GM18502 (cell line): ENCODE data around the gene LILRA5.
"Not testable (repeated sequence)": the region's sequence is repeated elsewhere in the genome, so short reads cannot be mapped to it uniquely, and the experiment has no call there.

Source experiments
- ATAC-seq: cut with Tn5 transposase; IDR thresholded peaks from one replicate; pipeline ENCODE4 v1.9.1; 2021; ENCODE audit warnings: mild to moderate bottlenecking; ENCODE audit not compliant: unreplicated experiment, poor library complexity

The LILRA5 gene

DNA sequence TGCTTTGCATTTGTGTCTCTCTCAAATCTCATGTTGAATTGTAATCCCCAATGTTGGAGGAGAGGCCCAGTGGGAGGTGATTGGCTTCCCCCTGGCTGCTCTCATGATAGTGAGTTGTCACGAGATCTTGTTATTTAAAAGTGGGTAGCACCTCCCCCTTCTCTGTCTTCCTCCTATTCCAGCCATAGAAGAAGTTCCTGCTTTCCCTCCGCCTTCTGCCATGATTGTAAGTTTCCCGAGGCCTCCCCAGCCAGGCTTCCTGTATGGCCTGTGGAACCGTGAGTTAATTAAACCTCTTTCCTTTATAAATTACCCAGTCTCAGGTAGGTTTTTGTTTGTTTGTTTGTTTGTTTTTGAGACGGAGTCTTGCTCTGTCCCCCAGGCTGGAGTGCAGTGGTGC lies 22.2 kb upstream of the LILRA5 start:
- ATAC-seq: no peak

- no peak for ATAC-seq
Measured at GRCh38 chr19:54333586-54334298, 20.8 kb upstream of the LILRA5 start.

DNA sequence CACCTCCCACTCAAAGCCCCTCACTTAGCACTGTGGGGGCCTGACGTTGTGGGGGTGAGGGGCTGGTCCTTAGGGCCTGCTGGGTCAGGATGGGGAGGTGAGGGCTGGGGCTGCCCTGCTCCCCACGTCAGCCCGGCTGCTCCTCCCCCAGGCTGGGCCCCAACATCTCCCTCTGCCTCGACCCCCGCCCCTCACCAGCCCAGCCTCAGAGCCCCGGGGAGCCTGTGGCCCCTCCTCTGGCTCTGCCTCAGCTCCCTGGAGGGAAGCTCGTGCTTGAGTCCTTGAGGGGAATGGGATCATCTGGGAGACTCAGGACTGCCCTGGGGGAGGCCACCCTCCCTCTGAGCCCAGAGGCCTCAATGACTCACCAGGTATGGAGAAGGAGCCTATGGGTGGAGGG lies 19.2 kb upstream of the LILRA5 start:
- no peak for ATAC-seq

- no peak for ATAC-seq
Measured at GRCh38 chr19:54331626-54332025, 18.7 kb upstream of the LILRA5 start.

DNA sequence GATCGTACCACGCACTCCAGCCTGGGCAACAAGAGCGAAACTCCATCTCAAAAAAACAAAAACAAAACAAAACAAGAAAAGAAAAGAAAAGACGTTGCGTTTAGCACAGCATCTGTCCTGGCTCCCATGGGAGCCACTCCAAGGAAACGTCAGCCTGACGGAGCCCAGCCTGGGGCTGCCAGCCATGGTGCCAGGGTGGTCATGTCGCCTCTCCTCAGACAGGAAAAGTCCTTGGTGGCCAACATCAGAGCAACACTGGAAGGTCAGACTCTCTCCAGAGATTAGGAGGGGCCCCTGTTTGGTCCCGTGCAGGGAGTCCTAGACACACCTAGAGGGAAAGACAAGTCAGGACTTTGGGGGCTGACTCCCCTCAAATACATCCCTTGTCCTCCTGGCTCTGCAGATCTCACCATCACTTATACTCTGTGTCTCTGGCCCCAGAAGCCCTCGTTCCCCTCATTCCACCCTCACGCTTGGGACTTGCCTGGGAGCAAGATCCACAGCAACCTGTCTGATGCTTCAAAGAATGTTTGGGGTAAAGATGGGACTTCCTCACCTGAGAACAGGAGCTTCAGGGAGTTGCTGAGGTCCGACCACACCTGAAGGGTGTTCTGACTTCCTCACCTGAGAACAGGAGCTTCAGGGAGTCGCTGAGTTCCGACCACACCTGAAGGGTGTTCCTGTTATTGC lies 16.7 kb upstream of the LILRA5 start:
- no peak for ATAC-seq

DNA sequence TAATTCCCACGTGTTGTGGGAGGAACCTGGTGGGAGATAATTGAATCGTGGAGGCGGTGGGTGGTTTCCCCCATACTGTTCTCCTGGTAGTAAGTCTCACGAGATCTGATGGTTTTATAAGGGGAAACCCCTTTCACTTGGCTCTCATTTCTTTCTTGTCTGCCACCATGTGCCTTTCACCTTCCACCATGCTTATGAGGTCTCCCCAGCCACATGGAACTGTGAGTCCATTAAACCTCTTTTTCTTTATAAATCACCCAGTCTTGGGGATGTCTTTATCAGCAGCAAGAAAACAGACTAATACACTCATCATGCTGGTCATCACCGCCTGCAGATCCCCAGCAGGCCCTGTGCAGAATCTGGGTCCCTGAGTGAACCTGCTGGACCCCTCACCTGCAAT lies 15.8 kb upstream of the LILRA5 start:
- not testable (repeated sequence) for ATAC-seq

DNA sequence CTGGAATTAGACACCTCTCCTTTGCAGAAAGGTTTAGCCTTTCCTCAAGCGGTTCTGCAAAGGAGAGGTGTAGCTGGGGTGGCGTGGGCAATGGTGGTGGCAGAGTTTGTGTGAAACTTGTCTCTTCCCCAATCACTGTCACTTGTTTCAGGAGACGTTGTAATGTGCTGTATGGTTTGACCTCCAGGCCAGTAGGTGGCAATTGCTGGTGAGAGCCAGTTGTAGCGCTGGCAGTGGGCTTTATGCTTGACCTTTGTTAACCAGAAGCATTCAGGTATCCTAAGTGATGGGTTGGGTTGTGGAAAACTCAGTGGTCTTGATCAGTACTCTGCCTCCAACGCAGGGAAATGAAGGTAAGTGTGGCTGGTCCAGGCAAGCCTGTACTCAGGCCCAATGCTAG lies 12.7 kb upstream of the LILRA5 start:
- ATAC-seq: no peak

- no peak for ATAC-seq
Measured at GRCh38 chr19:54325194-54325621, 12.2 kb upstream of the LILRA5 start.

- no peak for ATAC-seq
Measured at GRCh38 chr19:54324071-54324470, 11.1 kb upstream of the LILRA5 start.

GRCh38 chr19:54322934-54323333 lies 10.0 kb upstream of the LILRA5 start:
- ATAC-seq: not testable (repeated sequence)

GRCh38 chr19:54322295-54322694 lies 9.3 kb upstream of the LILRA5 start:
- ATAC-seq: not testable (repeated sequence)

DNA sequence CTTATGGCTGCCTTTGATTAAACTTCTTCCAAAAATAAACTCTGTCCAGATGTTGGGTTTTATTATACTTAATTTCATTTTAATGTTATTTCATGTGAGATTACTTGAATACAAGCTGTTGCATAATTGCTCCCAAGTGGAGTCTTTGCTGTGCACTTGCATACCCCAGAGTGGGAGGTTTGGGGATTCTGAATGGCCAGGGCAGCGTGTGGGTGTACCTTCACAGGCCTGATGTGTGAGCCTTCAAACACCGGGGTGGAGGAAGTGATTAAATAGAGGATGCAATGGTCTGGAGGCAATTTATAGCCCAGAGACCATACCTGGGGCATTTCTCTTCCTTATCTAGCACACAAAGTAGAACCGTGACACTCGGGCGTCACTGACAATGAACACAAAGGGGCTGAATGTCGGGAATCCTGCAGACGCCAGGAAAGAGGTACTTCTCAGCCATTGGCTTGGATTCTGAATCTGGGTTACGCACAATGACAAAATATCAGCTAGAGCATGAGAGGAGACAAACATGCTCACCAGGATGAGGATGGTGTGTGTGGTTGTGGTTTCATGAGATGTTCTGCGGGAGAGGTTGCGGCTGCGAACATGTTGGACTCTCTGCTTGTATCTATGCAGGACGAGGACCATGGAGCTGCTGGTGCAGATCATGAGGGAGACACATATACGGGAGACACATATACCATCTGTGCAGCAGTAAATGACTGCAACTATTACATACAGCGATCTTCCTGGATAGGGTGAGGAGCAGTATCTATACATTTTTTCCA lies 7.1 kb upstream of the LILRA5 start:
- no peak for ATAC-seq

DNA sequence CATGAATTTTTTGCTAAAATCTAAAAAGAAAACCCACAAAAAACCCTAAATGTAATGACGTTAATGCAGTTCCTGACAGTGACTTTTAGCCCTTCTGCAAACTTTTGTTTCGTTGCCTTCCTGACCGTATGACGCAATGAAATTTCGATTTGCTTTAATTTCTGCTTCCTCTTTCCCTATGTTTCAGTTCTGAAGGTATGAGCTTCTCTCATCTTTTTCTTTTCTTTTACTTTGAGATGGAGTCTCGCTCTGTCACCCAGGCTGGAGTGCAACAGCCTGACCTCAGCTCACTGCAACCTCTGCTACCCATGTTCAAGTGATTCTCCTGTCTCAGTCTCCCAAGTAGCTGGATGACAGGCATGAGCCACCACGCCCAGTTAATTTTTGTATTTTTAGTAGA lies 6.1 kb upstream of the LILRA5 start:
- ATAC-seq: no peak

DNA sequence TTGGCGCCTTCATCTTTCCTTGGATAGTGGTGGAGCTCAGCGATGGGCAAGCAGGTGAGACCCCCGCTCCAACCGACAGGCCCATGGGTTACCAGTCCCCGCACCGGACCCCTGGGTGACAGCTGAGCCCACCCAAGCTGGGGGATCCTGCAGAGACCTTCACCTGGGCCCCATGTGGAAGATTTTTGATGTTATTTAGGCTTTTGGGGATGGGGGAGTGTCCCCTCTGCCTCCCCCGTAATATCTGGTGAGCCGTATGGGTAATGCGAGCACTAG lies 4.9 kb upstream of the LILRA5 start:
- ATAC-seq: no peak

DNA sequence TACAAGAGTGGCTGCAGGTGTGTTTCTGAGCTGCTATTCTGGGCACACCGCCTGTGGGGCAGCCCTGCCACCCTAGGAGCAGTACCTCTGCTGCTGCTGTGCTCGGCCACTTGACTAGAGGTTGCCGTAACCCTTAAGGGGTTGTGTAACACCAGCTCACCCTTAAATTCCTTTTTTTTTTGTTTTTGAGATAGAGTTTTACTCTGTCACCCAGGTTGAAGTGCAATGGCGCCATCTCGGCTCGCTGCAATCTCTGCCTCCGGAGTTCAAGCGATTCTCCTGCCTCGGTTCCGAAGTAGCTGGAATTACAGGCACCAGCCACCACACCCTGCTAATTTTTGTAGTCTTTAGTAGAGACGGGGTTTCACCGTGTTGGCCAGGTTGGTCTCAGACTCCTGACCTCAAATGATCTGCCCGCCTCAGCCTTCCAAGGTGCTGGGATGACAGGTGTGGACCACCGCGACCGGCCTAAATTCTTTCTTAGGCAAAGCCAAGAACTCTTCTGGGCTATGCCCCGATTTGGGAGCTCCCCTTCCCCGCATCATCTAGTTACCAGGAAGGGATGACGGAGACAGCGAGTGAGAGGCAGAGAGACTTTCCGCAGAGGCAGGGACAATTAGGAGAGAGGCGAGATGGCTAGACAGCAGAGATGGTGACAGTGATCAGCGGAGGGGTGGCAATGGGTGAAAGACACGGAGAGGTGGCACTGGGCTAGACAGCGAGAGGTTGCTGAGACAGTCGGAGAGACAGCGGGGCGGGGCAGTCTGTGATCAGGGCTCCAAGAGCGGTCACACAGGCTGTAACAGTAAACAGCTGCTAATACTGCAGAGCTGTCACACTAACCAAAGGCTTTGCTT lies 4.4 kb upstream of the LILRA5 start:
- no peak for ATAC-seq

DNA sequence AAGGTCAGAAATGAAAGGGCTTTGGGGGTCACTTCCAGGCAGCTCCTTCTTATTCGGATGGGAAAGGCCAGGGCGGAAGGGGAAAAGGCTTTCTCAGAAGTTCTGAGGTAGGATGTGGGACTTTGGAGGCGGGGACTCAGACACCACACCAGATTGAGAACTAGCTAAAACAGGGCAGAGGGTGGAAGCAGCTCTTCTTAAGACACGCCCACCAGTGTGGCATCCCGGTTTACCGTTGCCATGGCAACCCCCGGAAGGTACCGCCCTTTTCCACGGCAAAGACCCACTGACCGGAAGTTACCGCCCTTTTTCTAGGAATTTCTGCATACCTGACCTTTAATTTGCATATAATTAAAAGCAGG lies 3.8 kb upstream of the LILRA5 start:
- no peak for ATAC-seq

- no peak for ATAC-seq
Measured at GRCh38 chr19:54315956-54316355, 3.0 kb upstream of the LILRA5 start.

GRCh38 chr19:54312011-54312410 lies 955 bp downstream of the LILRA5 start:
- ATAC-seq: no peak

GRCh38 chr19:54311486-54311885 lies 1.5 kb downstream of the LILRA5 start:
- no peak for ATAC-seq

DNA sequence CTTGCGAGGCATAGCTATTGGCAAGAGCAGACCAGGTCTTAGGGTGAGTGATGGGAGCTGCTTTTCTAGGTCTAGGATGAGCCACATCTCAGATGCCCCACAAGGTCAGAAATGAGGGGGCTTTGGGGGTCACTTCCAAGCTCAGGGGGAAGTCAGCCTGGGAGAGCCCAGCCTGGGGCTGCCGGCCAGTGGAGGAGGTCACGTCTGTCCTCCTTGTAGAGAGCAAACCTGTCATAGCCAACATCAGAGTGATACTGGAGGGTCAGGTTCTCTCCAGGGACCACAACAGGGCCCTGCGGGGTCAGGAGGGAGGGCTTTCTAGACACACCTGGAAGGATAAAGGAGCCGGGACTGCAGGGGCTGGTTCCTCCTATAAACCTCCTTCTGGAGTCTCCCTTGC lies 2.4 kb downstream of the LILRA5 start:
- ATAC-seq: no peak

DNA sequence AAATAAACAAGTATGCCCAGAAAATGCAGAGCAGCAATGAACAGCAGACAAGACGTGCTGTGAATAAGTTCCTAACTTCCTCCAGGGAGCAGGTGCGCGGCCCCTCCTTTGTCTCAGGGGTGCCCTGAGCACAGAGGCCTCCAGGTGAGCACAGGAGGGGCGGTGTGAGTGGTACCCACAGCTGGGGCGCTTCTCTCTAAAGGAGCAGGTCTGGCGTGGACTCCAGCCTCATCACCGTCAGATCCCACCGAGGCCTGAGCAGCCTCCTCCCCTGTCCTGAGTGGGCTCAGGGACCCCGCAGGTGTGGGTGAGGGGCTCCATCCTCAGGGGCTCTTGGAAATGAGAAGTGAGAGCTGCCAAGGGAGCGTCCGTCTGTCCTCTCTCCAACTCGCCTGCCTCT lies 3.2 kb downstream of the LILRA5 start:
- no peak for ATAC-seq
